ENCODE data around the gene TFEB. TPM values are rescaled to one million over a fixed set of nuclear protein-coding genes. Genes with fewer than 3 reads are reported as not detected.

TFEB gene
- total RNA-seq, 4 donors from 2014 or later: 24.2 to 46.7 (median 33.1) TPM

DNA sequence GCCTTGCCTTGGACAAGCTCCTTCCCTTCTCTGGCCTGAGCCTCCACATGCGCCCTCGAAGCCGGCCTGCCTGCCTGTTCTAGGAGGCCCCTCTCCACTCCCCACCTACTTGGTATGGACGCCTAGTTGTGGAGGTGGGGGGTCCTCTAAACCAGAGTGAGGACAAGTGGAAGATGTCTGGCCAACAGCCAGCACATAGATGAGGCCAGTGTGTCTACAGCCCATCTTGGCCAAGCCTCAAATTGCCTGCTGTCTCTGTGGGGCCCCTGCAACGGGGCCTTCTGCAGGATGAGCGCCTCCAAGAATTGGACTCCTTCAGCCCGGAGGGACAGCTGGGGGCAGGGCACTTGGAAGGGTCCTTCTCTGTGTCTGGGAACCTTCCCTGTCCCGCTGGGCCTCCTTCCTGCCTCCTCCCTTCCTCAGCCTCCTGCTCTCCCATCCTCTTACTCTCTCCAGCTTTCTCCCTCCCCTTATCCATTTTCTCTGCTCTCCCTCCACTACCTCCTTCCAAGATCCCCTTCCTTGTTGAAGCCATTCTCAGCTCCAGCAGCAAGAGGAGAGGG is 95.5 kb downstream of the TFEB start:
- H3K27me3 ChIP-seq: peaks cover 6 to 69% (median 29%) of the 10 kb centered on the region in 4 donors

DNA sequence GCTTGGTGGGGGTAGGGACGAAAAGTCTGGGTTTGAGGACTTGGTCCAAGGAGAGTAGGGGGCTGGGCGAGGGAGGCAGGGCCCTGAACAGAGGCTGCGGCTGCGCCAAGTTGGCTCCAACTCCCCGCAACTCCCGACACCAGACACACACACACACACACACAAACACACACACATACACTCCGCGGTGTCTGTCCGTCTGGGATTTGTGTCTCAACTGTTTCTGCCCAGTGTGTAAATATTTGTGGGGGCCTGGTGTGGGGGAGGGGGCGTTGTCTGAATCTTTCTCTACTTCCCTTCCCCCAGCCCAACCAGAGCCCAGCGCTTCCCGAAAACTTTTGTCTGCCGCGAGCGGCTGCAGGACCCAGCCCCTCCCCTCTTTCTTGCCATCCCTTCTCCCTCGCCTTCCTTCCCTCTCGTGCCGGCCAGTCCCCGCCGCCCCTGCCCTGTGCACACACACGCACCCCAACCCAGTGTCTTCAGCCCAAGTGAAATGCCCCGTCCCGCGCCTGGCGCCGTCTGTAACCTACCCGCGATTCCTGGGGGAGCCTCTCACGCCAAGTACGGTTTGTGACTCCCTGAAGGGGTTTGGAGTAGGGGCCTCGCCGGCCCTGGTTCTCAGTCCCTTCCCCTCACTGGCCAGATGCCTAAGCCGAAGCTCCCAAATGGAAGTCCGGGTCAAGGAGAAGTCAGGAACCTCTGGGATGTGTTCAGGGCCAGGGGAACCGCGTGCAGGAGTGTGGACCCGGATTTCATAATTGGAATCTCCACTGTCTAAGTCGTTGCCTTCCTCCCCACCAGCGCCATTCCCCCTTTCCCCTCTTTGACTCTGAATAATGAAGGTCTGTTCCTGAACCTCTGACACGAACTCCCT is 96.2 kb downstream of the TFEB start:
- no peaks in the 10 kb centered on the region for H3K36me3 ChIP-seq
- H3K27me3 ChIP-seq: peaks cover 6 to 76% (median 29%) of the 10 kb centered on the region in 4 donors
- peak overlapping the region in 1 of 4 donors; percentile 20 for H3K27ac ChIP-seq (replicated peaks in 1 of 4)
- no peaks in the 10 kb centered on the region for H3K9me3 ChIP-seq
- WGBS: 21% methylated on average over 27 of the region's 40 CpGs
- peaks cover 28 to 43% (median 32%) of the 10 kb centered on the region in 4 donors for H3K4me1 ChIP-seq
- peak overlapping the region; percentile 48 to 61 (median 52) for H3K4me3 ChIP-seq
- DNase-seq (ENCODE audit: extremely low spot score): no peak
- TF ChIP-seq POLR2AphosphoS5 (IDR thresholded peaks at IDR 0.05): no peak
- TF ChIP-seq, protein P1, sequence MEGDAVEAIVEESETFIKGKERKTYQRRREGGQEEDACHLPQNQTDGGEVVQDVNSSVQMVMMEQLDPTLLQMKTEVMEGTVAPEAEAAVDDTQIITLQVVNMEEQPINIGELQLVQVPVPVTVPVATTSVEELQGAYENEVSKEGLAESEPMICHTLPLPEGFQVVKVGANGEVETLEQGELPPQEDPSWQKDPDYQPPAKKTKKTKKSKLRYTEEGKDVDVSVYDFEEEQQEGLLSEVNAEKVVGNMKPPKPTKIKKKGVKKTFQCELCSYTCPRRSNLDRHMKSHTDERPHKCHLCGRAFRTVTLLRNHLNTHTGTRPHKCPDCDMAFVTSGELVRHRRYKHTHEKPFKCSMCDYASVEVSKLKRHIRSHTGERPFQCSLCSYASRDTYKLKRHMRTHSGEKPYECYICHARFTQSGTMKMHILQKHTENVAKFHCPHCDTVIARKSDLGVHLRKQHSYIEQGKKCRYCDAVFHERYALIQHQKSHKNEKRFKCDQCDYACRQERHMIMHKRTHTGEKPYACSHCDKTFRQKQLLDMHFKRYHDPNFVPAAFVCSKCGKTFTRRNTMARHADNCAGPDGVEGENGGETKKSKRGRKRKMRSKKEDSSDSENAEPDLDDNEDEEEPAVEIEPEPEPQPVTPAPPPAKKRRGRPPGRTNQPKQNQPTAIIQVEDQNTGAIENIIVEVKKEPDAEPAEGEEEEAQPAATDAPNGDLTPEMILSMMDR (IDR thresholded peaks at IDR 0.05): no peak
- no peak for TF ChIP-seq EP300 (IDR thresholded peaks at IDR 0.05)
- no peak for TF ChIP-seq POLR2A (IDR thresholded peaks at IDR 0.05; ENCODE audit: low read depth)
- intact Hi-C loops (cut with DNase I): no loop called here

More for the DNA sequence above, 95.5 kb downstream of the TFEB start:
- no peak for DNase-seq (ENCODE audit: extremely low spot score)
- H3K36me3 ChIP-seq: no peaks in the 10 kb centered on the region
- WGBS: 83% methylated on average over 4 of the region's 8 CpGs
- intact Hi-C loops (cut with DNase I): no loop called here
- no peak overlapping the region for H3K27ac ChIP-seq (replicated peaks in 1 of 4)
- TF ChIP-seq, protein P1 (IDR thresholded peaks at IDR 0.05): no peak
- TF ChIP-seq EP300 (IDR thresholded peaks at IDR 0.05): no peak
- TF ChIP-seq POLR2AphosphoS5 (IDR thresholded peaks at IDR 0.05): no peak
- TF ChIP-seq POLR2A (IDR thresholded peaks at IDR 0.05; ENCODE audit: low read depth): no peak
- peaks cover 28 to 39% (median 32%) of the 10 kb centered on the region in 4 donors for H3K4me1 ChIP-seq
- H3K9me3 ChIP-seq: no peaks in the 10 kb centered on the region
- H3K4me3 ChIP-seq: no peak overlapping the region

- peaks cover 28 to 43% (median 32%) of the 10 kb centered on the region in 4 donors for H3K4me1 ChIP-seq
- H3K9me3 ChIP-seq: no peaks in the 10 kb centered on the region
- WGBS: 1% methylated on average over 72 of the region's 86 CpGs
- H3K27me3 ChIP-seq: peaks cover 6 to 79% (median 29%) of the 10 kb centered on the region in 4 donors
- peak within 1 kb of the TSS in 2 of 4 donors; percentile 20 to 36 for H3K27ac ChIP-seq (replicated peaks in 1 of 4)
- no peaks in the 10 kb centered on the region for H3K36me3 ChIP-seq
- no peak for TF ChIP-seq POLR2A (IDR thresholded peaks at IDR 0.05; ENCODE audit: low read depth)
- TF ChIP-seq EP300 (IDR thresholded peaks at IDR 0.05): no peak
- TF ChIP-seq POLR2AphosphoS5 (IDR thresholded peaks at IDR 0.05): no peak
- TF ChIP-seq, protein P1 (IDR thresholded peaks at IDR 0.05): no peak
- peak within 1 kb of the TSS; percentile 48 to 61 (median 52) for H3K4me3 ChIP-seq
- intact Hi-C loops (cut with DNase I): no loop called here
- no peak for DNase-seq (ENCODE audit: extremely low spot score)
Measured at GRCh38 chr6:41638002-41638934, 97.1 kb downstream of the TFEB start, which contains the start of gene MDFI. TSS of gene MDFI (plus strand) at chr6:41638468. CDS start at chr6:41638750, 282 bp downstream.

DNA sequence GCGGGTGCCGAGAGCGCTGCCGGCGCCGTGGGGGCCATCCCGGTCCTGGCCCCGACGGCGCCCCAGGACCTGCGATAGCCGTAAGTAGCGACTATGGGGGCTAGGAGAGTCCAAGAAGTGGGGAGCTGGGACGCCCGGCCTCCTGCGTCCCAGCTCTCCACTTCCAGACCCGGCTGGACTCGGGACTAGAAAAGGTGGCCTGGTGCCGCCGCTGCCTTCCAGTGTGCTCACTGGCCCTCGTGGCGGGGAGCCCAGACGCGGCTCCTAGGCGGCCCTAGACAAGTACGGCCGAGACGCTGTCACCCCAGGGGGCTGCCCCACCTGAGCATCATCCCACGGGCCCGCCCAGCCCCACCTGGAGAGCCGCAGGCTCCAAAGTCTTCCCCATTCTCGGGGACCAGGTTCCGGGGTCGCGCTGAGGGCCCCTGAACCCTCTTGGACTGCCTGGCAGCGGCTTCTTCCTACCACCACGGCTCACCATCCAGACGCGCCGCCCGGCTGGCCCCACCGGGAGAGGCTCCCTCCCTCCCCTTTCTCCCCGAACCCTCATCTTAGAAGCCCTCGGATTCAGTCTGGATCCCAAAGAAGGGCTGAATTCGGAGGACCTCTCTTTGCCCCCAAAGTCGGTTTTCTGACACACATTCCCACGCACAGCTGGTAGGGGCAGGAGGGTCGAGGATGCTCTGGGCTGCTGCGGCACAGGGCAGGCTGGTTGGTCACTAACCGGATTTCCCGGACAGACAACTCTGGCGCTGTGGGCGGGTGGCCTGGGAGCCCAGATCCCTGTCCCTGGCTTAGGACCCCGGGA is 98.0 kb downstream of the TFEB start:
- 27% methylated on average over 29 of the region's 54 CpGs for WGBS
- intact Hi-C loops (cut with DNase I): no loop called here

More for the DNA sequence above, 98.0 kb downstream of the TFEB start:
- Histone ChIP-seq H3K9me3 (no peaks in the 10 kb centered on the region), H3K4me1 (peaks cover 28 to 43% (median 32%) of the 10 kb centered on the region in 4 donors), H3K27ac (replicated peaks in 1 of 4) (peak overlapping the region in 1 of 4 donors; percentile 36), H3K27me3 (peaks cover 6 to 79% (median 29%) of the 10 kb centered on the region in 4 donors), H3K4me3 (peak overlapping the region; percentile 48 to 61 (median 52)), H3K36me3 (no peaks in the 10 kb centered on the region)
- no peak for TF ChIP-seq EP300 (IDR thresholded peaks at IDR 0.05)
- TF ChIP-seq, protein P1 (IDR thresholded peaks at IDR 0.05): no peak
- no peak for TF ChIP-seq POLR2A (IDR thresholded peaks at IDR 0.05; ENCODE audit: low read depth)
- TF ChIP-seq POLR2AphosphoS5 (IDR thresholded peaks at IDR 0.05): no peak
- no peak for DNase-seq (ENCODE audit: extremely low spot score)

All from esophagus muscularis mucosa (tissue), 4 donors.